ENCODE data around the gene MYBPHL.

The MYBPHL gene

GRCh38 chr1:109306832-109307273 lies at the start of gene MYBPHL:
MYBPHL (minus strand) TSS chr1:109307011; CDS start chr1:109306991, 20 bp downstream.
- no peak for DNase-seq (ENCODE audit: low read depth)

- no peak for DNase-seq (ENCODE audit: low read depth)
Measured at GRCh38 chr1:109356505-109356904, 49.7 kb upstream of the MYBPHL start.

GRCh38 chr1:109354929-109355328 lies 48.1 kb upstream of the MYBPHL start:
- DNase-seq (ENCODE audit: low read depth), result no peak

GRCh38 chr1:109351457-109351856 lies 44.6 kb upstream of the MYBPHL start:
- DNase-seq (ENCODE audit: low read depth), result no peak

GRCh38 chr1:109350655-109351054 lies 43.8 kb upstream of the MYBPHL start:
- DNase-seq (ENCODE audit: low read depth), result no peak

- no peak for DNase-seq (ENCODE audit: low read depth)
Measured at GRCh38 chr1:109350182-109350581, 43.4 kb upstream of the MYBPHL start.

- DNase-seq (ENCODE audit: low read depth), result no peak
Measured at GRCh38 chr1:109347511-109347910, 40.7 kb upstream of the MYBPHL start.

GRCh38 chr1:109341944-109342930 lies 35.4 kb upstream of the MYBPHL start:
- DNase-seq (ENCODE audit: low read depth), result no peak

- DNase-seq (ENCODE audit: low read depth), result no peak
Measured at GRCh38 chr1:109338608-109339007, 31.8 kb upstream of the MYBPHL start.

GRCh38 chr1:109338091-109338490 lies 31.3 kb upstream of the MYBPHL start:
- DNase-seq (ENCODE audit: low read depth), result no peak

GRCh38 chr1:109335091-109335490 lies 28.3 kb upstream of the MYBPHL start:
- no peak for DNase-seq (ENCODE audit: low read depth)

- DNase-seq (ENCODE audit: low read depth), result no peak
Measured at GRCh38 chr1:109331113-109331512, 24.3 kb upstream of the MYBPHL start.

- no peak for DNase-seq (ENCODE audit: low read depth)
Measured at GRCh38 chr1:109327285-109327684, 20.5 kb upstream of the MYBPHL start.

- DNase-seq (ENCODE audit: low read depth), result no peak
Measured at GRCh38 chr1:109322974-109323373, 16.2 kb upstream of the MYBPHL start.

GRCh38 chr1:109319114-109319513 lies 12.3 kb upstream of the MYBPHL start:
- DNase-seq (ENCODE audit: low read depth), result no peak

GRCh38 chr1:109316506-109316905 lies 9.7 kb upstream of the MYBPHL start:
- no peak for DNase-seq (ENCODE audit: low read depth)

- no peak for DNase-seq (ENCODE audit: low read depth)
Measured at GRCh38 chr1:109315288-109315687, 8.5 kb upstream of the MYBPHL start.

GRCh38 chr1:109314795-109315194 lies 8.0 kb upstream of the MYBPHL start:
- DNase-seq (ENCODE audit: low read depth), result peak; percentile 46

GRCh38 chr1:109312978-109313775 lies 6.4 kb upstream of the MYBPHL start:
- DNase-seq (ENCODE audit: low read depth), result peak; percentile 27

- no peak for DNase-seq (ENCODE audit: low read depth)
Measured at GRCh38 chr1:109312246-109312645, 5.4 kb upstream of the MYBPHL start.

- DNase-seq (ENCODE audit: low read depth), result no peak
Measured at GRCh38 chr1:109309347-109309746, 2.5 kb upstream of the MYBPHL start.

GRCh38 chr1:109307274-109308021 lies 637 bp upstream of the MYBPHL start:
- no peak for DNase-seq (ENCODE audit: low read depth)

All from iris pigment epithelial cell (primary cell).